GM18867 (cell line): ENCODE data around the gene GNB3.
A peak's percentile ranks its signal among the peaks of the same experiment; 100 is the strongest.
"Not testable (repeated sequence)": the region's sequence is repeated elsewhere in the genome, so short reads cannot be mapped to it uniquely, and the experiment has no call there.

Source experiments
- ATAC-seq: cut with Tn5 transposase; IDR thresholded peaks from one replicate; pipeline ENCODE4 v1.9.1; 2021; ENCODE audit warnings: mild to moderate bottlenecking, moderate library complexity; ENCODE audit not compliant: unreplicated experiment

The GNB3 gene

GRCh38 chr12:6858799-6859198, 18.1 kb downstream of the GNB3 start:
- no peak for ATAC-seq

- ATAC-seq, result no peak
Measured at GRCh38 chr12:6860116-6860515, 19.4 kb downstream of the GNB3 start.

- no peak for ATAC-seq
Measured at GRCh38 chr12:6860942-6861341, 20.2 kb downstream of the GNB3 start.

GRCh38 chr12:6861391-6861790, 20.7 kb downstream of the GNB3 start:
- no peak for ATAC-seq

GRCh38 chr12:6863033-6863432, 22.3 kb downstream of the GNB3 start:
- no peak for ATAC-seq

GRCh38 chr12:6863586-6864321, 23.0 kb downstream of the GNB3 start:
- ATAC-seq, result no peak

GRCh38 chr12:6865307-6865706, 24.6 kb downstream of the GNB3 start:
- not testable (repeated sequence) for ATAC-seq

- ATAC-seq, result no peak
Measured at GRCh38 chr12:6866163-6866919, 25.6 kb downstream of the GNB3 start.

GRCh38 chr12:6866920-6867412, 26.2 kb downstream of the GNB3 start:
- ATAC-seq, result peak; percentile 8

GRCh38 chr12:6867413-6868210, 26.9 kb downstream of the GNB3 start, which contains the start of gene TPI1:
TSS of gene TPI1 (plus strand) at chr12:6867531. CDS start at chr12:6867567, 36 bp downstream.
- ATAC-seq, result peak; percentile 60

GRCh38 chr12:6868211-6869048, 27.7 kb downstream of the GNB3 start:
- no peak for ATAC-seq

- ATAC-seq, result no peak
Measured at GRCh38 chr12:6869049-6870021, 28.6 kb downstream of the GNB3 start.

GRCh38 chr12:6870304-6870703, 29.6 kb downstream of the GNB3 start:
- ATAC-seq, result not testable (repeated sequence)

- ATAC-seq, result no peak
Measured at GRCh38 chr12:6871052-6871957, 30.6 kb downstream of the GNB3 start.

GRCh38 chr12:6872073-6873048, 31.6 kb downstream of the GNB3 start:
- peak; percentile 25 for ATAC-seq

GRCh38 chr12:6873094-6874014, 32.6 kb downstream of the GNB3 start, which contains the start of gene SPSB2:
TSS of gene SPSB2 (minus strand) at chr12:6873303. CDS start at chr12:6872901, 402 bp downstream.
- peak; percentile 71 for ATAC-seq
